M059J (cell line): ENCODE results near the gene MCM3. TPM values are rescaled to one million over a fixed set of nuclear protein-coding genes. Genes with fewer than 3 reads are reported as not detected.

Source experiments
- DNase-seq: peaks from one replicate; pipeline ENCODE4 v3.0.0-alpha.2; 2012; ENCODE audit warnings: low read depth
- total RNA-seq: library from RNA; depleted of rRNA; stranded (reverse); fragments of >200 nt; shearing (Covaris generic); gene quantifications from 2 replicates; pipeline ENCODE4 v1.2.3, GENCODE V29; 2014

Gene MCM3
- total RNA-seq, 1 experiment from 2014 or later = 211 TPM

DNA sequence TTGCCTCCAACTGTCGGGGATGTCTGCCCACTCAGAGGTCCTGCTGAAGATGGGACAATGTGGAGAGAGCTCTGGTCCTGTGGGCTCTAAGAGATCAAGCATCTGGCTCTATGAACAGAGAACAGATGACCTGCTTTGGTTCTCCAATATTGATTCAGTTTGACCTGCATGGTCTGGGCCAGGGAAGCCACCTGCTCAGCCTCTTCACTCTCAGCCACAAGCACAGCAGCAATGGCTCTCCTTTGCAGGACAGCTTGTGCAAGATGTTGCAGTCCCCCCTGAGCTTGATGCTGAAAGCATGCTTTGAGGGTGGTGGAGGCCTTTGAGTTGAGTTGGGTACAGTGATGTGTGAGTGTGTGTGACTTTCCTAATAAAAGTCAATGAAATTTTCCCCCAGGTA lies 18.6 kb upstream of the MCM3 start:
- no peak for DNase-seq

DNA sequence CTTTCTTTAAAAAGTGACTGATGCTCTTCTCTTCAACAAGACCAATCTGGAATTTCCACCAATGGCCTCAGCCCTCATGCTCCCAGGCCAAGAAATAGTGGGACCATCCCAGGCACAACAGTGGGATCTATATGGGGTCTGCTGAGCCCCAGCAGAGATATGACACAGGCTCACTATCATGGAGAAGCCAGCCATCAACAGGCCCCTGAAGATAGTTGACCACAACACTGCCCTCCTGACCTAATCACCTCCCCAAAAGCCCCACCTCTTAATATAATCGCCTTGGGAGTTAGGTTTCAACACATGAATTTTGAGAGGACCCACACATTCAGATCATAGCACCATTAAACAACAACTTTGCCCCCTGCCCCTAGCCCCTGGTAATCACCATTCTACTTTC lies 16.8 kb upstream of the MCM3 start:
- no peak for DNase-seq

DNA sequence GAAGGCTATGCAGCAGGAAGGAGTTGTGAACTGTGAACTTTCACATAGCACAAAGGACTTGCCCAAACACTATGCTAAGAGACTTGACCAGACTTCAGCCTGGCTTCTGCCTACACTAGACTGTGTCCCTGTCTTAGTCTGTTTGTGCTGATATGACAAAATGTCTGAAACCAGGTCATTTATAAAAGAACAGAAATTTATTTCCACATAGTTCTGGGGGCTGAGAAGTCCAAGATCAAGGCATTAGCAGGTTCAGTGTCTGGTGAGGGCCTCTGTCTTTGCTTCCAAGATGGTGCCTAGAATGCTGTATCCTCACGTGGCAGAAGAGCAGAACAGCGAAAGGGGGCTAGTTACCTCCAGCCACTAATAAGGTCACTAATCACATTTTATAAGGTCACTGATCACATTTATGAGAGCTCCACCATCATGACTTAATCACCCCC lies 16.0 kb upstream of the MCM3 start:
- DNase-seq = no peak

DNA sequence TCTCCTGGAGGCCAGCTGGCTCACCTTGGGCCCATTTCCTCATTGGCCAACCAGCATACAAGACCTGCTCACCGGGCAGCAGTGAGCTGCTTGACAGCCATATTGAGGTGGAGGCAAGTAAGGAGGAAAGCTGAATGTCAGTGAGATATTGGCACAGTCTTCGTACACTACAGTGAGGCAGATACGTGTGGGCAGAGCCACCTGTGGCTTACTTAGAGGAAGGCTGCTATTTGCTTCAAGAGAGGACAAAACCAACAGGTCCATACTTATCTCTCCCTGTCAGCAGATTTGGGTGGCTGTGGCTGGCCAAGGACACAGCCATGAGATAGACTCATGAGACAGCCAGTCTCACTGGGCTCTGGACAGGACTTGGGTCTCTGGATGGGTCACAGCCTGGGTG lies 15.1 kb upstream of the MCM3 start:
- no peak for DNase-seq

DNA sequence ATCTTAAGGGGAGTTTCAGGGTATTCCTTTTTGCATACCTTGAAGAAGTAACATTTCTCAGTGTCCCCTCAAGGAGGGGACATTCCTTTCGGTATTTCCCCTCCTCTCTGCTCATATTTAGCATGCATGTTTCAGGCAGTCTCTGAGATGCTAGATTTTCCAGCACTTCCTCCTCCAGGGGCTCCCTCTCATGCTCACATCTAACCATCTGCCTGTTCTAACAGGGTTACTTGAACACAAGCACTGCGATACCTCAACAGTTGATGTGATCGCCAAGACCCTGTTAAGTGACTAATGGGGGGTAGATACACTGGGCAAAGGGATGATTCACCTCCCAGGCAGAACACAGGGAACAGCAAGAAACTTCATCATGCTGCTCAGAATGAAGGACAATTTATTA lies 12.9 kb upstream of the MCM3 start:
- DNase-seq = no peak

DNA sequence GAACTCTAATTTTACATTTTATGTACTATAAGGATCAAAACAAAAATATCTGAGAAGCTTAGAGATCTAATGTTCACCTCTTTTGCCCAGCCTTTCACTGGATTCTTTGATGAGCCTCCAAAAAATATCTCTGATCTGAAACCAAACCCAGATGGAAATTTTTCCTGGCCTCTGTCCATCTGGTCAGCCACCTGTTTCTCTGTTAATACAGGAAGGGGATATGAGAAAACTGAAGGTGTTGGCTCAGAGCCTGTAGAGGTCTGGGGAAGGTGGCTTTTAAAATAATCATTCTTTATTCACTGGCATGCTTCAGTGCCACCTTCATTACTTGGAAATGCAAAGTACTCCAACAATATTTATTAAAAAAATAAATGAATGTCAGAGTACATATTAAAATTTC lies 8.5 kb upstream of the MCM3 start:
- no peak for DNase-seq

DNA sequence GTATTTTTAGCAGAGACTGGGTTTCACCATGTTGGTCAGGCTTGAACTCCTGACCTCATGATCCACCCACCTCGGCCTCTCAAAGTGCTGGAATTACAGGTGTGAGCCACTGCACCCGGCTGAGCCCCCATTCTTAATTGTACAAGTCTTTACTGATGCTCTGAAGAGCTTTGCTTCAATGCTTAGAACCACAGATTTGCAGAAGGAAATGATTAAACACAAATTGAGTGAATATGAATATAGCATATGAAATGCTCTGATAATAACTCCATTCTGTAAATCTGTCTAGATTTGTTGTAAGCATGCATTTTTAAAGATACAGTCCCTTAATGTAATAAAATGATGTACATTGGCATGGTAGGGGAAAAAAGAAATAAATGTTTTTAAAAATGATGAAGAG lies 4.3 kb upstream of the MCM3 start:
- DNase-seq = no peak

DNA sequence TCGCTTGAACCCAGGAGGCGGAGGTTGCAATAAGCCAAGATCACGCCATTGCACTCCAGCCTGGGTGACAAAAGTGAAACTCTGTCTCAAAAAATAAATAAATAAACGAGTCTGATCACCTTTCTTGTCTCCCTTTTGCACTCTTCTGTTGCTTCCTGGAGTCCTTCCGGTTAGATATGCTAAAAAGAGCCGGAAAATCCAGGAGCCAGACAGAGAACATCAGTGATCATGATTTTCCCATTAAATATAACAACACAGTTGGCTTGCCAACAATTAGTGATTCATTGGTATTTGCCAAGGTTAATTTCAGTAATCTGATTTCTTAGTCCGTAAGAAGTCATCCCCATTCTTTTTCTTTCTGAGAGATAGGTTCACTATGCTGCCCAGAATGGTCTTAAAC lies 3.7 kb upstream of the MCM3 start:
- DNase-seq = no peak

DNA sequence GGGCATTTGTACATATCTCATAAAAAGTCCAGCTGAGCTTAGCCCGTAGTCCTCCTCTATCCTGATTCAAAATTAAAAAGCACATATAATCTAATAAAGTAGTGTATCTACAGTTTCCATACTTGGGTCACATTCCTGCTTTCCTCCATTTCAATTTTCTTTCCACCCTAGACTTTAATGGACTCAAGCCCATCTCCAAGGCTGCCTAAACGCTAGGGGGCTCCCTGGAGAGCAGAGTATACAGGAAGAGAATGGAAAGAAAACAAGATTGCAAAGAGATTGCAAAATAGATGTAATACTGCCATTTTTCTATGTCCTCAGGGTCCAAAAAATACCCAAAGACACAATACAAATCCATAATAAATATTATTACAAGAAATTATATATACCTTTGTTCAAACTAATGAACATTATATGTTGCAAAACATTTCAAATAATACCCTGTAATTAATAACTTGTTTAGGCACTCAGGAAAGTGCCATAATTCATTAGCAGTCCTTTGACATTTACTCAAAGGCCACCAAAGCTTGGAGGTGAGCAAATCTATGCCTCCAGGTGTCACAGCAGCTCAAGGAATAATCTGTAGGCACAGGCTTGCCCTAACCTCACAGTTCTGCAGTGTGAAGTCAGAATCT lies 2.4 kb upstream of the MCM3 start:
- DNase-seq = peak; percentile 82

DNA sequence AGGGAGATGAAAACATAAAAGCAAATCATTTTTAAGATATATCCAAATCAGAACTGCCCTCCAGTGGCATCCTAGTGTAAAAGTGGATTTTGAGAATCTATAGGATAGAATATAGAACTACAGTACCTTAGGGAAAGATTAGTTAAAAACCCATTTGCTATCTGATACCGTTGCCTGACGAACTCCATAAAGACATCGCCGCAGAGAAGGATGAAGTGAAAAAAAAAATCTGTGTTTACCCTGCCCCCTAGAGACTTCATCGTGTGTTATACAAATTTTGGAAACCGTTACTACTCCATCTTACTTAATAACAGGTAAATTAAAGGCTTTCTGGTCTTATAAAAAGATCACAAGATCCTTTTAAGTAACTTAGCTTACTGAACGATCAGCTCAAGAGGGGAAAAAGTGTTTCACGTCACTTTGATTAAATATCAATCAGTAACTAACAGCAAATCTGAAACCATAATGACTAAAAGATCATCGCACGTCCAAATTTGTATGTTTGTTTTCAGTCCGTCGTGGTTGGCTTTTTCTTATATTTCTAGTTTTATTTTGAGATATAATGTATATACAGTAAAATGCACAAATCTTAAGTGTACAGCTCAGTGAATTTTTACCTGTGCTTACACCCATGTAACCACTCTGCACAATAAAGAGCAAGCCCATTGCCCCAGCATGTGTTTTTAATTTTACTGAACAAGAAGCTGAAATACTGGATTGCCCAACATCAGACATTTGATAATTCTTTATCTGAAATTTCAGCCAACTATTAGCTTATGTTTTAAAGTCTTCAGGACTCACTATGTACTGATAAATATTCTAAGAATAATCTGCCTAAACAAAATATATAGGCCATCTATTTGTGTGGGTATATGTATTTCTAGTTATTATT lies 881 bp upstream of the MCM3 start:
- DNase-seq = peak; percentile 60

DNA sequence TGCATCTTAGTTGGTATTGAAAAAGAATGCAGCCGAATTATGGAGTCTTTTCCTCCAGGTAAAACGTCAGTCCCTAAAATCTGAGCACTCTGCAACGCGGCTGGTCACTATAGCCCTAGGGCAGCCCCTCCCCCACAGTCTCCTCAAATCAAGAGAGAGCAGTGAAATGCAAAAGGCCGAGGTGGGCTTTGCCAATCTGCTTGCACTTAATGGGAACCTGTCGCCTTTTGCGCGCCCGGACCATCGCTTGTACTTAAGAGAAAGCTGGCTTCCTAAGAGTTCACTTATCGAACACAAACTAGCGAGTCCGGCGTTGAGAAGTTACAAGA lies 447 bp downstream of the MCM3 start:
- peak; percentile 63 for DNase-seq

DNA sequence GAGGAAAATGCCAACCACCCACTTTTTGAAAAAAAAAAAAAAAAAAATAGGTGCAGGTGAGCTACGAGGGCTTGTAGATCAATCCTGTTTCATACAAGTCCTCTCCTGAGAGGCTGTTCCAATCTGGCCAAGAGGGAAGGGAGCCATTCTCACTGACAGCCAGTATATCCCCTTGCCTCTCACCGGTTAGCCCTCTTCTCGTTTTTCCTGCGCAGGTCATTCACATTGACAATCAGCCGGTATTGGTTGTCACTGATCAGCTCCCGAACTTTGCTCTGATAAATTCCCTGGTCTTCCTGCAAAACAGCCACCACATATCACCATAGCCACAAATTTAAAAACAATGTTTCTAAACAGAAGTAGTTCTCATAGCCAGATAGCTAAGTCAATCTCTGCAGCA lies 1.4 kb downstream of the MCM3 start:
- no peak for DNase-seq

DNA sequence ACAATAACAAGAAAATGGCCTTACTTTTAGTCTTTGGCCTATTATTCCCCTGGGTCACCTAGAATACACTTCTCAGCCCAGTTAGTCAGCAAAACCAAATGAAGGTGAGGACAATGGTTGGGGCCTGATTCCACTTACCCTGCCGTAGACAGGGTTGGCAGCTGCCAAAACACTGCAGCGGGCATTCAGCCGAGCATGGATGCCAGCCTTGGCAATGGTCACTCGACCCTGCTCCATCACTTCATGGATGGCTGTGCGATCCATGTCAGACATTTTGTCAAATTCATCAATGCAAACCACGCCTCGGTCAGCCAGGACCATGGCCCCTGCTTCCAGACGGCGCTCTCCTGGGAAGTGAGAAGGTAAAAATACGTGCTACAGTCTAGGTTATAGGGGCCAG lies 8.4 kb downstream of the MCM3 start:
- no peak for DNase-seq

DNA sequence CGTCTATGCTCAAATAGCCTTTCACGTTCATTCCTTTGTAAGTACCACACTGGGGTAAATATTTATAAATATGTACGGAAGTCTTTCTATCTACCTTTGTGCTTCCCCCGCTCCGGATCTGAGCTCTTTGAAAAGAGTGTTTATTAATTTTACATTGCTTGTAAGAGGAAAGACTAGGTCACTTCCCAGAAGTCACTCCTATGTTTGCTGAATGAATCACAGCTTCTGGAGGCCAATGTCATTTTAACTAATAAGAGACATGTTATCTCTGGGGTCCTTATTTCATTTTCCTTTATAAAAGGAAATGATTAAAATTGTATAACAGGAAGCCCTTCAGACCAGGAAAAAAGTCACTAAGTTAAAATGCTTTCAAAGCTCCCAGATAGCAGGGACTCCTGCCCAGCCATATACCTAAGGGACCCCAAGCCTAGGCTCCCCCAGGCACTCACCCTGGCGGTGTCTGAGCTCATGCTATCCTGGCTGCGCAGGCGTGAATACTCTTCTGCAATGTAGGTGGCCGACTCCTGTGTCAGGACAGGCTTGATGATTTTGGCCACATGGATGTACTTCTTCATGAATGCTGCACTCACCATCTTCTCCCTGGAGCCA lies 12.6 kb downstream of the MCM3 start:
- DNase-seq = no peak

DNA sequence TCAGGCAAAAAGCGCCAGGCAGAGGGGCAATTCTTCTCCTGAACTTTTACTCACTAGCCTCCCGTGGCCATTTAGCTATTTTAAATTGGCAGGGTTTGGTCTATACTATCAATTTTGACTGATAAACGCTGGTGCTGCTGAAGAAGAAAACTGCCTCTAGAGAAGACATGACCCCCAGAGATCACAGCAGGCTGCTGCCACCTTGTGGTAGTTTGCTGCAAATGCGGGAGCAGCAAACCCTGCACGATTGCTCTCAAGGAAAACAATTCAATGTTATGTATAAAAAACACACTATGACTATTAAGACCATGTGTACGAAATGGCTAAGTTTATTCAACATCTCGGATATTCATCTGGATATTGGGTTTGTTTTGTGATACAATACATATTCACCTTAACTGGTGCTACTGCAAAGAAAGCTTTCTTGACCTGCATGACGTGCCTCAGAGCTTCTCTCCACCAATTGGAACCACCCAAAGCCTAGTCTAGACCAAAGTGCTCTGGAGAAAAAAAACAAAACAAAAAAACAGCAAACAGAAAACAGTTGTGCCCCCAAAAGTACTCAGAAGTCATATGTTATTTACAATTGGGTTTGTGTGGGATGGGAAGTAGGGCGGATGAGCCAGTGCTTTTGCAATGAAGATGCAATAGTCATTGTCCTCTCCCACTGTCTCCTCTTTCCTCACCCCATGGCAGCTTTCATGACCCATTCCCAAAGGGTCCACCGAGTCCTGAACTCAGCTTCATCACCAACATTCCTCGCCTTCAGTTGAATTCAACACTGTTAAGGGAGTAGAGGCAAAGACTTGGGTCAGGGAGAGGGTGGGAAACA lies 20.6 kb downstream of the MCM3 start:
- DNase-seq = peak; percentile 68

DNA sequence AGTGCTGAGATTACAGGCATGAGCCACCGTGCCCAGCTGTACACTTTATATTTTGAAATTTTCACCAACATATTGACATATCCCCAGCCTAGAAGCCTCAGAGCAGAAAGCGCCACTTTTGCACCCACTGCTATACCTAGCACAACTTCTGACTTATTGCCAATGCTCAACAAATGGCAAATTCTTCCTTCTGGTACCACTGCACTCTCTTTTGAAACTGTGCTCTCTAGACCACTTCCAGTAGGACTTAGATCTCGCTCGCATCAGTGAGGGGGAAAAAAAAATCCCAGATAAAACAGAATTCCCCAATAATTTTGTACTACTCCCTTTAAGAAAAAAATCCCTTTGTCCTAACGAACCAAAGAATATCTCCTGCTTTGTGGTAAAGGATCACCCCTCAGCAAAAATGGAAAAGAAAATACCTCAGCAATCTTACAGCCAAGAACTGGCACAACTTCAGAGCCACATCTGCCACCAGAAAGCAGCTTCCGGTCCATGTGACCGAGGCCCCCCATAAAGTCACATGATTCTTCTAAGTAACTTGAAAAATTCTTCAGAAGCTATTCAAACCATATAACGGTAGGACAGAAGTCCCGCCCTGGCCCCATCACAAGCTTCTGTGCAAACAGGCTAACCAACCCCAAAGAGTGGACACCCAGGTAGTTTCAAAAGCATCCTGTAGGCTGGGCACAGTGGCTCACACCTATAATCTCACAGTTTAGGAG lies 21.8 kb downstream of the MCM3 start:
- DNase-seq = no peak

DNA sequence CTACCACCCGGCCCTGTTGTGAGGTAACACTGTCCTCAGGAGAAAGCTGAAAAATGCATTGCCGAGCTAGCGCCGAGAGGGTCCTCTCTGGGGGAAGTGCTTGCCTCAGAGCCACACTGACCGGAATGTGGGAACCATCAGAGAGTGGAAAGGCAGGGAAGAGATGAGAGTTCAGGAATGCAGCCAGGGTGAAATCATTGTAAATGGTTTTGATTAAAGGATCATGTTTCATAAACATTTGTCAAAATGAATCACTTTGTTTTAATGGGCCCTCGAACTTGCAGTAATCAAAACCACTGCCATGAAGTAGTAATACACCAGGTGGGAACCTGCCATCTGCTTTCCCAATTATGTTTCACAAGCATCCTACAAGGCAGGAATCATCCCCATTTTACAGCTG lies 23.3 kb downstream of the MCM3 start:
- DNase-seq = peak; percentile 86

DNA sequence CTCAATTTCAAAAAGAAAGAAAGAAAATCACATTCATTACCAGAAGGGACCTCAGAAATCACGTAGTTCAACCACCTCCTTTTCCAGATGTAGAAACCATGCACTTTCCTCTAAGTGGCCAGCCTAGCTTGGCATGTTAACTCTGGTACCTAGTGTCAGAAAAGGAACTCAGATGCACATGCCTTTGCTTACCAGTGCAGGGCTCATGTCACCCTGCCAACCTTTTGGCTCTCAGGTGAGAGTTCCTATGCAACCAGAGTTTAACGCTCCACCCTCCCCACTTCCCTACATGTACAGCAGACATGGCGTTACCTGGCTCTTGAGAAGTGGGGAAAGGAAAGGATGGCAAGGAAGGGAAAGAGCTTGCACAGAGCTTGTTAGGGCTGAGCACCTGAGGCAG lies 23.9 kb downstream of the MCM3 start:
- DNase-seq = no peak

DNA sequence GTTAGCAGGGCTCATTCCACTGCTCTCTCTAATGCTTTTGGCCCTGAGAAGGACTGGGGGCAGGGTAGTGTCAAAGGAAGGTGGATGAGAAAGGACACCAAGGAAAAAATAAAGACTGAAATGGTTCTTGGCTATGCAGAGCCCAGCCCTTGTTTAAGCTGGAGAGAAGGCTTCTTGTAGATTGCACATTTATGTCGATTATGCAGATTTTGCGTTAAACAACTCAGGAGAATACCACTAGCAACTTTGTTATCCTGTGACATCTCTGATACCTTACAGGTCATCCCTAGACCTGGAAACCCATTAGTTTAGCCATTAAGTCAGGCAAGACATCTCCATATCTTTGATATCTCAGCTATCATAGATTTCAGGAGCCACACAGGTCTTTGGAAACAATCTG lies 29.1 kb downstream of the MCM3 start:
- DNase-seq = no peak

DNA sequence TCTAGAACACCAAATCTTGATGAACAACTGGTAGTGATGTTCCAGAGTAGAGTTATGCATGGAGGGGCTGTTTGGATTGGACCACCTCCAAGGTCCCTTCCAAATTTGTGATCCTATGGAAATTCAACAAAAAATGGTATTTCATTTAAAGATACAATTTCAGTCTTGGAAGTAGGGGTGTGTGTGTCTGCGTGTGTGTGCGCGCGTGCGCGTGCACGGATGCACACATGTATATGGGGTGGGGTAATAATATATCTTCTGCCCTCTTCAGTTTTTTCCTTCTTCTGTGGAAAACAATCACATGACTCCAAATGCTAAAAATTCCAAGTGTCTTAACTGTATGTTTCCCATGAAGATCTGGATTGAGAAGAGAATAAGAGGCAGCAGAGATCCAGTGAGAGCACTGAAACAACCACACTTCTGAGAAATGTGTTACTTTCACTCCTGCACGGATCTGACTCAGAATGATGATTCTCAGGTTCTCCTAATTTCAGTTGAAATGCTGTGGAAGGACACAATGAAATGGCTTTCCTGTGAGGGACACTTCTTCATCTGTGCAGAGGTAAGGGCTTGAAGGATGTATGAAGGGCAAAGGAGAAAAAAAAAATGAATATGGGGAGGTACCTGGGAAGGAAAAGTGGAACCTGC lies 29.7 kb downstream of the MCM3 start:
- no peak for DNase-seq

DNA sequence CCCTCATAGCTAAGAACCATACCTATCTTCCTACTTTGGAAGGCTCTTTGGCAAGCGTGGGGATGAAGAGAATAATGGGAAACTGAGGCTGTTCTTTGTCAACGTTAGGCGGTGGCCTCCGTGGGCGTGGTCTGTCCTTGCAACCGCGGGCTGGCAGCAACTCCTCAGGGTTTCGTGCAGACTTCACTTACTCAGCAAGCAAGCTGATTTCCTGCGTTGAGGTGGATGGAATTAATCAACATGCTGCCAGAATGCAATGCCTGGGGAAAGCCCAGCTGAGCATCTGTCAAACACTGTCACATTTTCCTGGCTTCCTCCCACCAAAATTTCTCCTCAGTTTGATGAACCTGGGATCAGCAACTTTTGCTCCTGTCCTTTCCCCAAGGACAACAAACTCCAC lies 31.0 kb downstream of the MCM3 start:
- DNase-seq = peak; percentile 52
